ENCODE data around the gene PARD3B. TPM values are rescaled to one million over a fixed set of nuclear protein-coding genes. Genes with fewer than 3 reads are reported as not detected.

Gene PARD3B
- total and polyA plus RNA-seq, 2 of the 13 experiments (the other 11 are each of a cell fraction or from before 2014, with no cell fraction given), result 0.71 to 2.3 TPM

DNA sequence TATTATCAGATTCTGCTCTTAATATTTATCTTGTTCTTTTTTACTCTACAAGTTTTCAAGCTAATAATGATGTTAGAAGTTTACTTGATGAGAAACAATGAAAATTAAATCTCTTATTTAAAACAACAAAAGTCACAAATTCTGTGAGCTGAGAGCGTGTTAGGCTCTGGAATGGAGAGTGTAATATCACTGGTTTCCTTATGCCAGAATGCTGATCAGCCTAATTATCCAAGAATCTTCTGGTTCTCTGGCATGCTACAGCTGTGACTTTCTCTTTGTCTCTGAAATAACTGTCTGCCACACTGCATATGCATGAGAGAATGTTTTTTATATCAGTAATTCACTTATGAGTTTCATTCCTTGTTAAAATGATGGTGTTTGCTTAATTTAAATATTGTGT, 236.7 kb downstream of the PARD3B start (continued):
- TF ChIP-seq FOXC1 (CRISPR knock-in tag; IDR thresholded peaks at IDR 0.05; ENCODE audit: borderline replicate concordance) (no peak), KAT7 (CRISPR knock-in tag; IDR thresholded peaks at IDR 0.05; ENCODE audit: borderline replicate concordance) (no peak), ATF7 (IDR thresholded peaks at IDR 0.05) (no peak), ATF7 (CRISPR knock-in tag; IDR thresholded peaks at IDR 0.05) (no peak), ZKSCAN1 (IDR thresholded peaks at IDR 0.05; ENCODE audit: low read length) (no peak), ZNF549 (CRISPR knock-in tag; IDR thresholded peaks at IDR 0.05) (no peak), GATAD1 (CRISPR knock-in tag; IDR thresholded peaks at IDR 0.05) (no peak), GRHL1 (CRISPR knock-in tag; conservative IDR thresholded peaks at IDR 0.05) (no peak), ZNF761 (CRISPR knock-in tag; conservative IDR thresholded peaks at IDR 0.05) (no peak), ZNF766 (CRISPR knock-in tag; IDR thresholded peaks at IDR 0.05; ENCODE audit: borderline replicate concordance) (no peak), U2AF2 (IDR thresholded peaks at IDR 0.05; ENCODE audit: low read depth, low read length) (no peak)
- TF ChIP-seq, protein P1, sequence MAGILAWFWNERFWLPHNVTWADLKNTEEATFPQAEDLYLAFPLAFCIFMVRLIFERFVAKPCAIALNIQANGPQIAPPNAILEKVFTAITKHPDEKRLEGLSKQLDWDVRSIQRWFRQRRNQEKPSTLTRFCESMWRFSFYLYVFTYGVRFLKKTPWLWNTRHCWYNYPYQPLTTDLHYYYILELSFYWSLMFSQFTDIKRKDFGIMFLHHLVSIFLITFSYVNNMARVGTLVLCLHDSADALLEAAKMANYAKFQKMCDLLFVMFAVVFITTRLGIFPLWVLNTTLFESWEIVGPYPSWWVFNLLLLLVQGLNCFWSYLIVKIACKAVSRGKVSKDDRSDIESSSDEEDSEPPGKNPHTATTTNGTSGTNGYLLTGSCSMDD (CRISPR knock-in tag; IDR thresholded peaks at IDR 0.05), result no peak

DNA sequence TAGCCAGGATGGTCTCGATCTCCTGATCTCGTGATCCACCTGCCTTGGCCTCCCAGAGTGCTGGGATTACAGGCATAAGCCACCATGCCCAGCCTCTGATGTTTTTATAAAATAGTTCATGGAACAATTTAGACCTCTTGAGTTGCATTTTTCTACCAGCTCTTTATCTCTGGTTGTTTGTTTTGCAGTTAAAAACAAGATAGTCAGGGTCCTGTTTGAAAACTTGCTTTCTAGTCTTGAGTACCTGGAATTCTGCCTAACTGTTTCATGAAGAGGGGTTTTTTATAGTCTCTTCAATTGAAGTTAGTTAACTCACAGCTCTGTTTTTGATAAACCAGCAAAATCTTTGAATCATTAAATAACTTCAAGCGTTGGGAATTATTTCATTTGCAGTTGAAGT, 244.8 kb downstream of the PARD3B start:
- Histone ChIP-seq H2AFZ (ENCODE audit: low read length) (no peak overlapping the region), H3K4me2 (ENCODE audit: low read depth, low read length) (no peak overlapping the region), H3K4me3 (replicated peaks in 1 of 3; ENCODE audit: insufficient read depth in 1 of 3, low read depth in 2 of 3, low read length in 3 of 3) (no peak overlapping the region), H3K27ac (ENCODE audit: extremely low read length, insufficient read depth, low read length) (no peak overlapping the region), H4K20me1 (ENCODE audit: insufficient read depth, low read length) (no peaks in the 10 kb centered on the region), H3K36me3 (replicated peaks in 1 of 2; ENCODE audit: control insufficient read depth in 1 of 2, insufficient read depth in 2 of 2, low read length in 2 of 2) (no peaks in the 10 kb centered on the region), H3K27me3 (ENCODE audit: control insufficient read depth in 1 of 2, insufficient read depth in 2 of 2, low read length in 2 of 2) (no peaks in the 10 kb centered on the region), H3K79me2 (ENCODE audit: insufficient read depth, low read length) (no peaks in the 10 kb centered on the region), H3K9me3 (ENCODE audit: low read length) (peaks cover 65% of the 10 kb centered on the region), H3K4me1 (ENCODE audit: insufficient read depth, low read length) (no peaks in the 10 kb centered on the region), H3K9ac (ENCODE audit: insufficient read depth, low read depth, low read length) (no peak overlapping the region)
- intact Hi-C loops (cut with micrococcal nuclease; ENCODE audit: unreplicated experiment) (no loop called here), in situ Hi-C loops (cut with HindIII; ENCODE audit: extremely low pct_ligation_motif_present, low pct_unique_long_range_greater_than_20kb) (no loop called here)
- FAIRE-seq (no peak), DNase-seq (ENCODE audit: low spot score) (no peak), ATAC-seq (no peak)
- TF ChIP-seq JUNB (CRISPR knock-in tag; IDR thresholded peaks at IDR 0.05; ENCODE audit: borderline replicate concordance) (no peak), TRAFD1 (CRISPR knock-in tag; IDR thresholded peaks at IDR 0.05; ENCODE audit: borderline replicate concordance) (no peak)
- TF ChIP-seq, protein P2, sequence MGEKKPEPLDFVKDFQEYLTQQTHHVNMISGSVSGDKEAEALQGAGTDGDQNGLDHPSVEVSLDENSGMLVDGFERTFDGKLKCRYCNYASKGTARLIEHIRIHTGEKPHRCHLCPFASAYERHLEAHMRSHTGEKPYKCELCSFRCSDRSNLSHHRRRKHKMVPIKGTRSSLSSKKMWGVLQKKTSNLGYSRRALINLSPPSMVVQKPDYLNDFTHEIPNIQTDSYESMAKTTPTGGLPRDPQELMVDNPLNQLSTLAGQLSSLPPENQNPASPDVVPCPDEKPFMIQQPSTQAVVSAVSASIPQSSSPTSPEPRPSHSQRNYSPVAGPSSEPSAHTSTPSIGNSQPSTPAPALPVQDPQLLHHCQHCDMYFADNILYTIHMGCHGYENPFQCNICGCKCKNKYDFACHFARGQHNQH (CRISPR knock-in tag; IDR thresholded peaks at IDR 0.05), result no peak
- no TSS peak for BruUV-seq (replicated peaks)
- 58% methylated on average over 3 of the region's 3 CpGs for WGBS (ENCODE audit: low lambda C conversion rate)
- ChIA-PET POLR2A (no interaction called here), CTCF (ENCODE audit: low intra/inter-chr PET ratio, low total read pairs) (no interaction called here)

Data from HepG2 (cell line).